H1 (cell line): ENCODE data around the gene ZCCHC18. TPM values are rescaled to one million over a fixed set of nuclear protein-coding genes. Genes with fewer than 3 reads are reported as not detected.
A peak's percentile ranks its signal among the peaks of the same experiment; 100 is the strongest.

ENCODE experiments used
- BCL11A ChIP-seq, 2 experiments: IDR thresholded peaks; one replicate each; pipeline ENCODE4 v1.6.1; 2011; ENCODE audit warnings: low read depth in 2 of 2, low read length in 2 of 2, mild to moderate bottlenecking in 2 of 2
- KDM1A ChIP-seq: fragments of 200-600, 300-600 bp; sonication (generic); IDR thresholded peaks from 2 replicates; pipeline ENCODE4 v1.7.1; 2016; ENCODE audit warnings: mild to moderate bottlenecking, low read length, borderline replicate concordance
- POLR2A ChIP-seq, 2 experiments: IDR thresholded peaks; 1 replicate in 1 of 2; 2 replicates in 1 of 2; pipeline ENCODE4 v1.6.1; 2011; ENCODE audit warnings: low read depth in 2 of 2, low read length in 2 of 2, mild to moderate bottlenecking in 2 of 2; ENCODE audit errors: control extremely low read depth in 1 of 2
- SIN3A ChIP-seq, 2 experiments: IDR thresholded peaks in 1 of 2; conservative IDR thresholded peaks in 1 of 2; 2 replicates each; pipeline ENCODE4 v1.6.1; 2011 to 2012; ENCODE audit warnings: low read length in 2 of 2, improper control_type of control experiment in 1 of 2, low read depth in 1 of 2, mild to moderate bottlenecking in 1 of 2
- TBP ChIP-seq: IDR thresholded peaks from 2 replicates; pipeline ENCODE4 v1.6.1; 2011; ENCODE audit warnings: low read depth, low read length, improper control_type of control experiment
- polyA plus RNA-seq, 7 experiments: library from polyadenylated mRNA; depleted of rRNA in 3 of 7; stranded (reverse) in 5 of 7; unstranded in 2 of 7; fragments of >200 nt in 5 of 7; fragments of 200-250 nt in 2 of 7; gene quantifications; 1 replicate in 5 of 7; 2 replicates in 1 of 7; 4 replicates in 1 of 7; pipeline versions ENCODE4 v1.2.1 to v1.2.3, GENCODE V29; 2011 to 2013; ENCODE audit warnings: missing spikeins in 2 of 7, mixed read lengths in 2 of 7
- total RNA-seq: library from RNA; stranded (reverse); fragmentation: NEBNext Ultra II Directional; extraction: Animal tissue kit (Norgen Biotek cat#: 25700); gene quantifications from 2 replicates; pipeline ENCODE4 v1.2.1, GENCODE V29; 2021
- TF ChIP-seq, protein P1 (sequence below), 3 experiments: IDR thresholded peaks; 1 replicate in 2 of 3; 2 replicates in 1 of 3; pipeline versions ENCODE4 v1.5.1 to v1.6.1; 2011; ENCODE audit warnings: low read length in 3 of 3, mild to moderate bottlenecking in 3 of 3, inconsistent platforms in 2 of 3, low read depth in 1 of 3, moderate library complexity in 1 of 3; ENCODE audit not compliant: insufficient read depth in 1 of 3; ENCODE audit errors: control extremely low read depth in 1 of 3
- TF ChIP-seq, protein P2 (sequence below): fragments of 300-600 bp; sonication (generic); IDR thresholded peaks from 2 replicates; pipeline ENCODE4 v1.7.1; 2012; ENCODE audit warnings: low read length, moderate library complexity, mild to moderate bottlenecking, inconsistent platforms; ENCODE audit not compliant: insufficient replicate concordance

Gene ZCCHC18
- total and polyA plus RNA-seq, 2 of the 8 experiments (the other 6 are each of a cell fraction or from before 2014, with no cell fraction given): 3.7 to 8.8 TPM

DNA sequence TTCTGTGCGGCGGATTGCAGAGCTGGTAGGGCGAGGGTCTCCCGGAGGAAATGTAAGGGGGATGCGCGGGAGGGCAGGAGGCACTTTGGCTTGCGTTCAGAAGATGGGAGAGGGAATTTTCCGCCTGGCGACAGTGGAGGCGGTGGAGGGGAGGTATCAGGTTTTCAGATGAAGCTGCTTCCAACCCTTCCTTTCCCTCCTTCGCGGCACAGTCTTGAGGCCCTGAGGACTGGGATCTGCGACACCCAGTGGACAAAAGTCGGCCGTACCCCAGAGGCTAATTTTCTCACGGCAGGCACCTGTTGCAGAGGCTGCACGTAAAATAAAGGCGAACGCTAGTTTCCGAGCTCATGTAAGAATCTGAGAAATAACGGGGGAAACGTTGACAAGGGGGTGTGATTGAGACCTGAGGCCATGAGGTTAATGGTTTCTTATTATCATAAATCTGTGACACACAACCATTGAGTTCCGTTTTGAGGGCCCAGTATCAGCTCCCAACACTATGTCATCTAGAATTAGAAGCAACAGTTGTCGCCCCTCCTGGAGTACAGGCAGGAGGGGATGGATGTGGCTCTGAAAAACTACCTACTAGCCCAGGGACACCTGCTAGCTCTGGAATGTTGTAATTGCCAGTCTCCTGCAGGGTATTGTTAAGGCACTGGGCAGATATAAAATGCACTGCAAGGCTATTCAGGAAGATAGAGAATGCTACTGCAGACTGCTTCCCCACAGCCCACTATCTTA is 1.1 kb downstream of the ZCCHC18 start (continued):
- TF ChIP-seq, protein P1, sequence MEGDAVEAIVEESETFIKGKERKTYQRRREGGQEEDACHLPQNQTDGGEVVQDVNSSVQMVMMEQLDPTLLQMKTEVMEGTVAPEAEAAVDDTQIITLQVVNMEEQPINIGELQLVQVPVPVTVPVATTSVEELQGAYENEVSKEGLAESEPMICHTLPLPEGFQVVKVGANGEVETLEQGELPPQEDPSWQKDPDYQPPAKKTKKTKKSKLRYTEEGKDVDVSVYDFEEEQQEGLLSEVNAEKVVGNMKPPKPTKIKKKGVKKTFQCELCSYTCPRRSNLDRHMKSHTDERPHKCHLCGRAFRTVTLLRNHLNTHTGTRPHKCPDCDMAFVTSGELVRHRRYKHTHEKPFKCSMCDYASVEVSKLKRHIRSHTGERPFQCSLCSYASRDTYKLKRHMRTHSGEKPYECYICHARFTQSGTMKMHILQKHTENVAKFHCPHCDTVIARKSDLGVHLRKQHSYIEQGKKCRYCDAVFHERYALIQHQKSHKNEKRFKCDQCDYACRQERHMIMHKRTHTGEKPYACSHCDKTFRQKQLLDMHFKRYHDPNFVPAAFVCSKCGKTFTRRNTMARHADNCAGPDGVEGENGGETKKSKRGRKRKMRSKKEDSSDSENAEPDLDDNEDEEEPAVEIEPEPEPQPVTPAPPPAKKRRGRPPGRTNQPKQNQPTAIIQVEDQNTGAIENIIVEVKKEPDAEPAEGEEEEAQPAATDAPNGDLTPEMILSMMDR (IDR thresholded peaks at IDR 0.05; ENCODE audit: control extremely low read depth in 1 of 3, insufficient read depth in 1 of 3, low read depth in 1 of 3, low read length in 3 of 3): peak; percentile 43 to 52 (median 50)
- no peak for TF ChIP-seq TBP
- TF ChIP-seq, protein P2, sequence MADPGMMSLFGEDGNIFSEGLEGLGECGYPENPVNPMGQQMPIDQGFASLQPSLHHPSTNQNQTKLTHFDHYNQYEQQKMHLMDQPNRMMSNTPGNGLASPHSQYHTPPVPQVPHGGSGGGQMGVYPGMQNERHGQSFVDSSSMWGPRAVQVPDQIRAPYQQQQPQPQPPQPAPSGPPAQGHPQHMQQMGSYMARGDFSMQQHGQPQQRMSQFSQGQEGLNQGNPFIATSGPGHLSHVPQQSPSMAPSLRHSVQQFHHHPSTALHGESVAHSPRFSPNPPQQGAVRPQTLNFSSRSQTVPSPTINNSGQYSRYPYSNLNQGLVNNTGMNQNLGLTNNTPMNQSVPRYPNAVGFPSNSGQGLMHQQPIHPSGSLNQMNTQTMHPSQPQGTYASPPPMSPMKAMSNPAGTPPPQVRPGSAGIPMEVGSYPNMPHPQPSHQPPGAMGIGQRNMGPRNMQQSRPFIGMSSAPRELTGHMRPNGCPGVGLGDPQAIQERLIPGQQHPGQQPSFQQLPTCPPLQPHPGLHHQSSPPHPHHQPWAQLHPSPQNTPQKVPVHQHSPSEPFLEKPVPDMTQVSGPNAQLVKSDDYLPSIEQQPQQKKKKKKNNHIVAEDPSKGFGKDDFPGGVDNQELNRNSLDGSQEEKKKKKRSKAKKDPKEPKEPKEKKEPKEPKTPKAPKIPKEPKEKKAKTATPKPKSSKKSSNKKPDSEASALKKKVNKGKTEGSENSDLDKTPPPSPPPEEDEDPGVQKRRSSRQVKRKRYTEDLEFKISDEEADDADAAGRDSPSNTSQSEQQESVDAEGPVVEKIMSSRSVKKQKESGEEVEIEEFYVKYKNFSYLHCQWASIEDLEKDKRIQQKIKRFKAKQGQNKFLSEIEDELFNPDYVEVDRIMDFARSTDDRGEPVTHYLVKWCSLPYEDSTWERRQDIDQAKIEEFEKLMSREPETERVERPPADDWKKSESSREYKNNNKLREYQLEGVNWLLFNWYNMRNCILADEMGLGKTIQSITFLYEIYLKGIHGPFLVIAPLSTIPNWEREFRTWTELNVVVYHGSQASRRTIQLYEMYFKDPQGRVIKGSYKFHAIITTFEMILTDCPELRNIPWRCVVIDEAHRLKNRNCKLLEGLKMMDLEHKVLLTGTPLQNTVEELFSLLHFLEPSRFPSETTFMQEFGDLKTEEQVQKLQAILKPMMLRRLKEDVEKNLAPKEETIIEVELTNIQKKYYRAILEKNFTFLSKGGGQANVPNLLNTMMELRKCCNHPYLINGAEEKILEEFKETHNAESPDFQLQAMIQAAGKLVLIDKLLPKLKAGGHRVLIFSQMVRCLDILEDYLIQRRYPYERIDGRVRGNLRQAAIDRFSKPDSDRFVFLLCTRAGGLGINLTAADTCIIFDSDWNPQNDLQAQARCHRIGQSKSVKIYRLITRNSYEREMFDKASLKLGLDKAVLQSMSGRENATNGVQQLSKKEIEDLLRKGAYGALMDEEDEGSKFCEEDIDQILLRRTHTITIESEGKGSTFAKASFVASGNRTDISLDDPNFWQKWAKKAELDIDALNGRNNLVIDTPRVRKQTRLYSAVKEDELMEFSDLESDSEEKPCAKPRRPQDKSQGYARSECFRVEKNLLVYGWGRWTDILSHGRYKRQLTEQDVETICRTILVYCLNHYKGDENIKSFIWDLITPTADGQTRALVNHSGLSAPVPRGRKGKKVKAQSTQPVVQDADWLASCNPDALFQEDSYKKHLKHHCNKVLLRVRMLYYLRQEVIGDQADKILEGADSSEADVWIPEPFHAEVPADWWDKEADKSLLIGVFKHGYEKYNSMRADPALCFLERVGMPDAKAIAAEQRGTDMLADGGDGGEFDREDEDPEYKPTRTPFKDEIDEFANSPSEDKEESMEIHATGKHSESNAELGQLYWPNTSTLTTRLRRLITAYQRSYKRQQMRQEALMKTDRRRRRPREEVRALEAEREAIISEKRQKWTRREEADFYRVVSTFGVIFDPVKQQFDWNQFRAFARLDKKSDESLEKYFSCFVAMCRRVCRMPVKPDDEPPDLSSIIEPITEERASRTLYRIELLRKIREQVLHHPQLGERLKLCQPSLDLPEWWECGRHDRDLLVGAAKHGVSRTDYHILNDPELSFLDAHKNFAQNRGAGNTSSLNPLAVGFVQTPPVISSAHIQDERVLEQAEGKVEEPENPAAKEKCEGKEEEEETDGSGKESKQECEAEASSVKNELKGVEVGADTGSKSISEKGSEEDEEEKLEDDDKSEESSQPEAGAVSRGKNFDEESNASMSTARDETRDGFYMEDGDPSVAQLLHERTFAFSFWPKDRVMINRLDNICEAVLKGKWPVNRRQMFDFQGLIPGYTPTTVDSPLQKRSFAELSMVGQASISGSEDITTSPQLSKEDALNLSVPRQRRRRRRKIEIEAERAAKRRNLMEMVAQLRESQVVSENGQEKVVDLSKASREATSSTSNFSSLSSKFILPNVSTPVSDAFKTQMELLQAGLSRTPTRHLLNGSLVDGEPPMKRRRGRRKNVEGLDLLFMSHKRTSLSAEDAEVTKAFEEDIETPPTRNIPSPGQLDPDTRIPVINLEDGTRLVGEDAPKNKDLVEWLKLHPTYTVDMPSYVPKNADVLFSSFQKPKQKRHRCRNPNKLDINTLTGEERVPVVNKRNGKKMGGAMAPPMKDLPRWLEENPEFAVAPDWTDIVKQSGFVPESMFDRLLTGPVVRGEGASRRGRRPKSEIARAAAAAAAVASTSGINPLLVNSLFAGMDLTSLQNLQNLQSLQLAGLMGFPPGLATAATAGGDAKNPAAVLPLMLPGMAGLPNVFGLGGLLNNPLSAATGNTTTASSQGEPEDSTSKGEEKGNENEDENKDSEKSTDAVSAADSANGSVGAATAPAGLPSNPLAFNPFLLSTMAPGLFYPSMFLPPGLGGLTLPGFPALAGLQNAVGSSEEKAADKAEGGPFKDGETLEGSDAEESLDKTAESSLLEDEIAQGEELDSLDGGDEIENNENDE: no peak
- TF ChIP-seq KDM1A: no peak
- TF ChIP-seq POLR2A (IDR thresholded peaks at IDR 0.05; ENCODE audit: control extremely low read depth in 1 of 2, low read depth in 2 of 2, low read length in 2 of 2): no peak
- TF ChIP-seq SIN3A (conservative IDR thresholded peaks at IDR 0.05 in 1 of 2, IDR thresholded peaks at IDR 0.05 in 1 of 2; ENCODE audit: low read depth in 1 of 2, low read length in 2 of 2): no peak
- TF ChIP-seq BCL11A (IDR thresholded peaks at IDR 0.05; ENCODE audit: low read depth in 2 of 2, low read length in 2 of 2): no peak
